H1 (cell line): Measurements from ENCODE around the gene C1QTNF1. TPM values are rescaled to one million over a fixed set of nuclear protein-coding genes. Genes with fewer than 3 reads are reported as not detected.

Experiments used
- CTCF ChIA-PET: fragments of 300-600 bp; sonication (Branson Sonifier 250); formaldehyde crosslinking; loops from one replicate; lab custom pipeline; 2021; ENCODE audit not compliant: partially characterized antibody; lab: Charles Lee
- POLR2A ChIA-PET: fragments of 300-600 bp; sonication (Branson Sonifier 250); formaldehyde crosslinking; loops from one replicate; lab custom pipeline; 2021; ENCODE audit warnings: inconsistent platforms; ENCODE audit not compliant: partially characterized antibody; lab: Charles Lee
- DNase-seq, 2 experiments: peaks; one replicate each; pipeline versions ENCODE4 v3.0.0 to v3.0.0-alpha.2; 2010 to 2022; ENCODE audit warnings: low spot score in 2 of 2, low read depth in 1 of 2, mixed read lengths in 1 of 2
- FAIRE-seq: peaks from 2 replicates; lab custom pipeline; 2011; peaks lifted over from hg19 to GRCh38; lab: Jason Lieb, UNC
- H2AFZ ChIP-seq: 2 replicates; pipeline ENCODE4 v1.8.1; 2012; ENCODE audit warnings: low read length, inconsistent platforms
- H2AK5ac ChIP-seq: 2 replicates; pipeline ENCODE4 v1.6.1; 2013; ENCODE audit warnings: low read depth, low read length
- H2BK120ac ChIP-seq: replicated peaks from 2 replicates; pipeline ENCODE3; 2013; ENCODE audit warnings: low read depth, low read length, inconsistent platforms
- H2BK12ac ChIP-seq: 2 replicates; pipeline ENCODE4 v1.6.1; 2013; ENCODE audit warnings: low read depth, low read length
- H2BK15ac ChIP-seq: 2 replicates; pipeline ENCODE4 v1.6.1; 2013; ENCODE audit warnings: low read length
- H2BK20ac ChIP-seq: 2 replicates; pipeline ENCODE4 v1.6.1; 2013; ENCODE audit warnings: low read length
- H2BK5ac ChIP-seq: 2 replicates; pipeline ENCODE4 v1.6.1; 2013; ENCODE audit warnings: low read depth, low read length
- H3K14ac ChIP-seq: 2 replicates; pipeline ENCODE4 v1.6.1; 2013; ENCODE audit warnings: inconsistent platforms; ENCODE audit not compliant: insufficient read length
- H3K18ac ChIP-seq: 2 replicates; pipeline ENCODE4 v1.6.1; 2013; ENCODE audit warnings: low read length; ENCODE audit errors: extremely low read depth
- H3K23ac ChIP-seq: 2 replicates; pipeline ENCODE4 v1.6.1; 2013; ENCODE audit warnings: inconsistent platforms; ENCODE audit not compliant: insufficient read length
- H3K23me2 ChIP-seq: 2 replicates; pipeline ENCODE4 v1.6.1; 2013; ENCODE audit warnings: low read depth, low read length
- H3K27ac ChIP-seq: 2 replicates; pipeline ENCODE4 v1.6.1; 2011; ENCODE audit warnings: low read depth, low read length, inconsistent platforms
- H3K27me3 ChIP-seq, 4 experiments: replicated peaks in 1 of 4; 1 replicate in 1 of 4; 2 replicates in 3 of 4; pipeline versions ENCODE4 v1.6.1 to v1.8.1; 2011 to 2013; ENCODE audit warnings: low read length in 3 of 4, mild to moderate bottlenecking in 3 of 4, inconsistent platforms in 2 of 4, mixed read lengths in 2 of 4, moderate library complexity in 1 of 4; ENCODE audit not compliant: control insufficient read depth in 3 of 4, insufficient read depth in 3 of 4; ENCODE audit errors: extremely low read depth in 1 of 4
- H3K36me3 ChIP-seq, 4 experiments: 2 replicates each; pipeline versions ENCODE4 v1.6.1 to v1.8.1; 2011 to 2013; ENCODE audit warnings: mild to moderate bottlenecking in 4 of 4, low read length in 3 of 4, moderate library complexity in 2 of 4, control low read depth in 1 of 4, inconsistent platforms in 1 of 4; ENCODE audit not compliant: insufficient read depth in 4 of 4, control insufficient read depth in 2 of 4
- H3K4ac ChIP-seq: replicated peaks from 2 replicates; pipeline ENCODE3; 2013; ENCODE audit warnings: low read length, low read depth, mixed read lengths, inconsistent platforms; ENCODE audit not compliant: insufficient read length
- H3K4me1 ChIP-seq, 4 experiments: replicated peaks in 1 of 4; 1 replicate in 1 of 4; 2 replicates in 3 of 4; pipeline versions ENCODE4 v1.6.1 to v1.8.1; 2011 to 2013; ENCODE audit warnings: low read length in 3 of 4, inconsistent platforms in 2 of 4, mixed read lengths in 1 of 4; ENCODE audit not compliant: insufficient read depth in 4 of 4, control insufficient read depth in 3 of 4
- H3K4me2 ChIP-seq, 2 experiments: 2 replicates each; pipeline versions ENCODE4 v1.6.1 to v1.8.1; 2011 to 2013; ENCODE audit warnings: low read depth in 2 of 2, low read length in 2 of 2, control low read depth in 1 of 2, inconsistent platforms in 1 of 2, mild to moderate bottlenecking in 1 of 2; ENCODE audit not compliant: insufficient read depth in 1 of 2
- H3K4me3 ChIP-seq, 4 experiments: fragments of 200-600, 300-600 bp in 1 of 4; sonication (generic), shearing (Covaris generic), sonication (Bioruptor Twin) in 1 of 4; 2 replicates each; pipeline versions ENCODE4 v1.5.1 to v1.8.1; 2011 to 2016; ENCODE audit warnings: low read length in 4 of 4, low read depth in 3 of 4, control low read depth in 2 of 4, inconsistent platforms in 2 of 4, mild to moderate bottlenecking in 2 of 4, mixed read lengths in 1 of 4, moderate library complexity in 1 of 4; ENCODE audit not compliant: insufficient read depth in 2 of 4; ENCODE audit errors: extremely low read depth in 1 of 4
- H3K56ac ChIP-seq: replicated peaks from 2 replicates; pipeline ENCODE3; 2013; ENCODE audit warnings: low read depth, mild to moderate bottlenecking, mixed read lengths, low read length, inconsistent platforms; ENCODE audit not compliant: insufficient read length
- H3K79me1 ChIP-seq: 2 replicates; pipeline ENCODE4 v1.6.1; 2013; ENCODE audit warnings: low read depth, low read length, control low read depth
- H3K79me2 ChIP-seq, 2 experiments: 2 replicates each; pipeline versions ENCODE4 v1.6.1 to v1.8.1; 2012 to 2013; ENCODE audit warnings: low read length in 2 of 2, mild to moderate bottlenecking in 2 of 2, inconsistent platforms in 1 of 2; ENCODE audit not compliant: insufficient read depth in 2 of 2, control insufficient read depth in 1 of 2
- H3K9ac ChIP-seq, 4 experiments: replicated peaks in 1 of 4; 1 replicate in 1 of 4; 2 replicates in 3 of 4; pipeline versions ENCODE4 v1.6.1 to v1.8.1; 2011 to 2013; ENCODE audit warnings: low read depth in 3 of 4, low read length in 3 of 4, control low read depth in 2 of 4, mild to moderate bottlenecking in 2 of 4, moderate library complexity in 2 of 4, inconsistent platforms in 1 of 4; ENCODE audit errors: extremely low read depth in 1 of 4
- H3K9me3 ChIP-seq, 2 experiments: 2 replicates each; pipeline versions ENCODE4 v1.6.1 to v1.8.1; 2012 to 2013; ENCODE audit warnings: mild to moderate bottlenecking in 2 of 2, moderate library complexity in 2 of 2, control low read depth in 1 of 2, inconsistent platforms in 1 of 2, low read depth in 1 of 2, low read length in 1 of 2, mixed read lengths in 1 of 2; ENCODE audit not compliant: insufficient read depth in 2 of 2
- H4K20me1 ChIP-seq, 2 experiments: replicated peaks in 1 of 2; 2 replicates each; pipeline versions ENCODE3 to v1.8.1; 2011 to 2013; ENCODE audit warnings: inconsistent platforms in 2 of 2, low read length in 2 of 2, mild to moderate bottlenecking in 1 of 2; ENCODE audit not compliant: insufficient read depth in 2 of 2, control insufficient read depth in 1 of 2
- H4K5ac ChIP-seq: 2 replicates; pipeline ENCODE4 v1.6.1; 2013; ENCODE audit warnings: low read length, low read depth, mixed read lengths, inconsistent platforms; ENCODE audit not compliant: insufficient read length
- H4K8ac ChIP-seq: 2 replicates; pipeline ENCODE4 v1.8.0; 2013; ENCODE audit warnings: mild to moderate bottlenecking, moderate library complexity, low read length, inconsistent platforms; ENCODE audit not compliant: insufficient read depth; ENCODE audit errors: extremely low read depth
- H4K91ac ChIP-seq: replicated peaks from 2 replicates; pipeline ENCODE3; 2013; ENCODE audit warnings: low read length, mixed read lengths, inconsistent platforms; ENCODE audit not compliant: insufficient read length
- ASH2L ChIP-seq: fragments of 200-600, 300-600 bp; sonication (generic); IDR thresholded peaks from one replicate; pipeline ENCODE4 v1.7.1; 2017; ENCODE audit warnings: low read length
- WGBS, 2 experiments: shearing (Covaris generic) in 1 of 2; methylation state at CpG; one replicate each; pipeline versions ENCODE4 v1.1.6 to v1.1.7; 2013 to 2015; ENCODE audit warnings: low lambda C conversion rate in 2 of 2, mixed read lengths in 2 of 2, inconsistent platforms in 1 of 2, low coverage in 1 of 2, missing lambda C conversion rate in 1 of 2; ENCODE audit not compliant: insufficient replicate concordance in 2 of 2, insufficient coverage in 1 of 2, insufficient read length in 1 of 2; ENCODE audit errors: extremely low coverage in 1 of 2, missing lambda C conversion rate in 1 of 2; 5-methylcytosine and 5-hydroxymethylcytosine counted together
- polyA plus RNA-seq, 7 experiments: library from polyadenylated mRNA; depleted of rRNA in 3 of 7; stranded (reverse) in 5 of 7; unstranded in 2 of 7; fragments of >200 nt in 5 of 7; fragments of 200-250 nt in 2 of 7; gene quantifications; 1 replicate in 5 of 7; 2 replicates in 1 of 7; 4 replicates in 1 of 7; pipeline versions ENCODE4 v1.2.1 to v1.2.3, GENCODE V29; 2011 to 2013; ENCODE audit warnings: missing spikeins in 2 of 7, mixed read lengths in 2 of 7
- total RNA-seq: library from RNA; stranded (reverse); fragmentation: NEBNext Ultra II Directional; extraction: Animal tissue kit (Norgen Biotek cat#: 25700); gene quantifications from 2 replicates; pipeline ENCODE4 v1.2.1, GENCODE V29; 2021

Gene C1QTNF1
- total and polyA plus RNA-seq, 2 of the 8 experiments (the other 6 are each of a cell fraction or from before 2014, with no cell fraction given): 1.5 to 2.5 TPM

DNA sequence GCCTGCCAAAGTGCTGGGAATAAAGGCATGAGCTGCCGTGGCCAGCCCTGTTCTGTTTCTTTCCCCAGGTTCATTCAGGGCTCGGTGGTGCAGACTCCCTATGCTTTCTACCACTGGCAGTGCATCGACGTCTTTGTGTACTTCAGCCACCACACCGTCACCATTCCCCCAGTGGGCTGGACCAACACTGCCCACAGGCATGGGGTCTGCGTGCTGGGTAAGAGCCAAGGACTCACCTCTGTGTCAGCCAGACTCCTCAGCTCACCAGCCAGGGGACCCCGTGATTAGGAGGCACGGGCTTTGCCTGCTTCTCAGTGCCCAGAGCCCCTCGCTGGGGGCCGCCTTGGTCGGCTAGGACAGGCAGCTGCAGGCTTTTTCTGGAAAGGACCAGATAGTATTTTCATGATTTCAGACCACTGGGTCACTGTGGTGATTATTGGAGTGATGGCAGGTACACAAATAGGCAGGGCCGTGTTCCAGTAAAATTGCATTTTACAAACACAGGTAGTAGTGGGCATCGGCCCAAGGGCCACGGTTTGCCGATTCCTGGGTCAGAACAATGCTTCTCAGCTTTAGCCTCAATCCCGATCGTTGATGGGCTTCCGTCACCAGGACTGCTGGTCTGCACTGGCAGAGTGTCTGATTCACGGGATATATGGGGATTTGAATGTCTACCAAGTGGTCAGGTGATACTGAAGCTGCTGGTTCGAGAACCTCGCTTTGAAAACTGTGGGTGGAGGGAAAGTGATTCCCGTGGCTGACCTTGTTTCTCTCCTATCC lies 55.6 kb downstream of the C1QTNF1 start:
- no peak overlapping the region for H4K8ac ChIP-seq
- no peak overlapping the region for H3K14ac ChIP-seq
- H3K4me3 ChIP-seq: no peak overlapping the region
- H4K20me1 ChIP-seq: peaks cover 0 to 3% of the 10 kb centered on the region in 2 experiments
- no peak overlapping the region for H3K4ac ChIP-seq
- H3K18ac ChIP-seq: no peak overlapping the region
- no peak overlapping the region for H2BK120ac ChIP-seq
- H4K91ac ChIP-seq: no peak overlapping the region
- POLR2A ChIA-PET: no interaction called here
- H2BK15ac ChIP-seq: no peak overlapping the region
- no peak overlapping the region for H3K23ac ChIP-seq
- no peak overlapping the region for H2BK20ac ChIP-seq
- 93% methylated on average over 22 of the region's 22 CpGs; no CpG with 5 or more reads in 1 of the 2 experiments for WGBS, 2 experiments
- H3K27ac ChIP-seq: no peak overlapping the region
- no peak overlapping the region for H2BK5ac ChIP-seq
- H3K9me3 ChIP-seq: no peaks in the 10 kb centered on the region
- H4K5ac ChIP-seq: no peak overlapping the region
- H3K79me2 ChIP-seq: no peaks in the 10 kb centered on the region
- H3K4me2 ChIP-seq: no peak overlapping the region
- DNase-seq (no peak), FAIRE-seq (no peak)
- H3K27me3 ChIP-seq: peaks cover 0 to 5% (median 0%) of the 10 kb centered on the region in 4 experiments; a peak in 3 of 7 replicates
- CTCF ChIA-PET: interaction anchor here (1.0 to 4.5 kb wide), 4 partner anchors 9 to 314 kb away, joined by 3 to 23 read pairs (median 6); no protein-coding TSS in a partner anchor
- peaks cover 2 to 7% (median 5%) of the 10 kb centered on the region in 4 experiments; a peak in 4 of 8 replicates for H3K36me3 ChIP-seq
- H3K79me1 ChIP-seq: no peaks in the 10 kb centered on the region
- no peak overlapping the region for H3K56ac ChIP-seq
- no peak overlapping the region for H2AFZ ChIP-seq
- no peak overlapping the region for H2AK5ac ChIP-seq
- peaks cover 6% of the 10 kb centered on the region; the same call in 1 of the 2 replicates for H3K23me2 ChIP-seq
- peaks cover 0 to 2% (median under 1%) of the 10 kb centered on the region in 4 experiments; a peak in 1 of 7 replicates for H3K4me1 ChIP-seq
- H3K9ac ChIP-seq: no peak overlapping the region
- H2BK12ac ChIP-seq: no peak overlapping the region
- no peak for TF ChIP-seq ASH2L
